Neural cell (in vitro differentiated cells): Measurements from ENCODE around the gene CROCC. TPM values are rescaled to one million over a fixed set of nuclear protein-coding genes. Genes with fewer than 3 reads are reported as not detected.

Source experiments
- H2AFZ ChIP-seq: fragments of 200-600, 300-800 bp; sonication (generic), shearing (Covaris generic); 2 replicates; pipeline ENCODE4 v1.6.0; 2014; ENCODE audit warnings: low read depth, mild to moderate bottlenecking, antibody characterized with exemption, low read length, moderate library complexity
- H3F3A ChIP-seq: fragments of 200-600 bp; shearing (Covaris generic); 2 replicates; pipeline ENCODE4 v1.6.1; 2016; ENCODE audit warnings: mild to moderate bottlenecking, moderate library complexity, mixed read lengths, antibody characterized with exemption, low read length; ENCODE audit not compliant: insufficient read depth, poor library complexity, severe bottlenecking
- H3K27ac ChIP-seq: fragments of 200-600, 300-800 bp; sonication (generic), shearing (Covaris generic); 2 replicates; pipeline ENCODE4 v1.5.1; 2014; ENCODE audit warnings: mild to moderate bottlenecking, low read length, moderate library complexity
- H3K27me3 ChIP-seq: fragments of 300-800, 200-600 bp; sonication (generic), shearing (Covaris generic); 2 replicates; pipeline ENCODE4 v1.6.0; 2014; ENCODE audit warnings: mild to moderate bottlenecking, low read depth, low read length, moderate library complexity; ENCODE audit not compliant: insufficient read depth
- H3K36me3 ChIP-seq: fragments of 300-800, 200-600 bp; sonication (generic), shearing (Covaris generic); 2 replicates; pipeline ENCODE4 v1.5.1; 2014; ENCODE audit warnings: mild to moderate bottlenecking, antibody characterized with exemption, low read length, moderate library complexity; ENCODE audit not compliant: insufficient read depth
- H3K4me2 ChIP-seq: fragments of 300-800, 200-600 bp; sonication (generic), shearing (Covaris generic); 2 replicates; pipeline ENCODE4 v1.6.0; 2014; ENCODE audit warnings: mild to moderate bottlenecking, low read length
- H3K4me3 ChIP-seq: fragments of 300-800, 200-600 bp; sonication (generic), shearing (Covaris generic); 2 replicates; pipeline ENCODE4 v1.5.1; 2014; ENCODE audit warnings: mild to moderate bottlenecking, low read length, moderate library complexity
- H3K79me2 ChIP-seq: fragments of 200-600 bp; shearing (Covaris generic); replicated peaks from 2 replicates; pipeline ENCODE4 v1.6.0; 2014; ENCODE audit warnings: mild to moderate bottlenecking, low read length, moderate library complexity; ENCODE audit not compliant: insufficient read depth
- H3K9ac ChIP-seq: fragments of 300-800, 200-600 bp; sonication (generic), shearing (Covaris generic); 2 replicates; pipeline ENCODE4 v1.6.1; 2016; ENCODE audit warnings: mild to moderate bottlenecking, low read length, mixed read lengths
- H3K9me2 ChIP-seq: fragments of 200-600 bp; shearing (Covaris generic); 2 replicates; pipeline ENCODE4 v1.6.1; 2016; ENCODE audit warnings: mild to moderate bottlenecking, low read length, mixed read lengths; ENCODE audit not compliant: insufficient read depth
- H3K9me3 ChIP-seq: fragments of 200-600, 300-800 bp; sonication (generic), shearing (Covaris generic); 2 replicates; pipeline ENCODE4 v1.6.1; 2016; ENCODE audit warnings: mild to moderate bottlenecking, mixed run types, low read length, moderate library complexity, mixed read lengths
- H4K20me1 ChIP-seq: fragments of 200-600 bp; shearing (Covaris generic); 2 replicates; pipeline ENCODE4 v1.6.1; 2016; ENCODE audit warnings: mild to moderate bottlenecking, mixed run types; ENCODE audit not compliant: insufficient read depth
- EP300 ChIP-seq: fragments of 450-650 bp; conservative IDR thresholded peaks from 2 replicates; pipeline ENCODE4 v1.6.1; 2014; ENCODE audit warnings: antibody characterized with exemption, mild to moderate bottlenecking, moderate library complexity; ENCODE audit not compliant: poor library complexity, severe bottlenecking
- EZH2 ChIP-seq: fragments of 200-600, 300-800 bp; shearing (Covaris generic), sonication (generic); IDR thresholded peaks from 2 replicates; pipeline ENCODE4 v1.6.1; 2014; ENCODE audit warnings: antibody characterized with exemption, low read length, borderline replicate concordance, mild to moderate bottlenecking; ENCODE audit not compliant: insufficient read depth, poor library complexity, severe bottlenecking
- MXI1 ChIP-seq: fragments of 450-650 bp; conservative IDR thresholded peaks from 2 replicates; pipeline ENCODE4 v1.6.1; 2014; ENCODE audit warnings: antibody characterized with exemption, mild to moderate bottlenecking; ENCODE audit not compliant: poor library complexity, severe bottlenecking
- POLR2AphosphoS5 ChIP-seq: IDR thresholded peaks from 2 replicates; pipeline ENCODE4 v1.6.1; 2012
- RAD21 ChIP-seq: fragments of 450-650 bp; conservative IDR thresholded peaks from 2 replicates; pipeline ENCODE4 v1.6.1; 2014; ENCODE audit warnings: antibody characterized with exemption, mild to moderate bottlenecking, moderate library complexity
- SMC3 ChIP-seq: fragments of 450-650 bp; conservative IDR thresholded peaks from 2 replicates; pipeline ENCODE4 v1.6.1; 2014; ENCODE audit warnings: antibody characterized with exemption, mild to moderate bottlenecking, moderate library complexity; ENCODE audit not compliant: poor library complexity
- TAF1 ChIP-seq: IDR thresholded peaks from 2 replicates; pipeline ENCODE4 v1.6.1; 2012; ENCODE audit warnings: low read depth
- polyA plus RNA-seq: library from polyadenylated mRNA; depleted of rRNA; stranded (reverse); fragments of >200 nt; gene quantifications from 2 replicates; pipeline ENCODE4 v1.2.3, GENCODE V29; 2014
- TF ChIP-seq, protein P1 (sequence below): fragments of 450-650 bp; IDR thresholded peaks from 2 replicates; pipeline ENCODE4 v1.5.1; 2014; ENCODE audit warnings: antibody characterized with exemption, mild to moderate bottlenecking, moderate library complexity; ENCODE audit not compliant: poor library complexity, severe bottlenecking
- TF ChIP-seq, protein P2 (sequence below): IDR thresholded peaks from 2 replicates; pipeline ENCODE4 v1.6.1; 2012; ENCODE audit warnings: borderline replicate concordance

Gene CROCC
- polyA plus RNA-seq, 1 donor from 2014 or later = 26.3 TPM

DNA sequence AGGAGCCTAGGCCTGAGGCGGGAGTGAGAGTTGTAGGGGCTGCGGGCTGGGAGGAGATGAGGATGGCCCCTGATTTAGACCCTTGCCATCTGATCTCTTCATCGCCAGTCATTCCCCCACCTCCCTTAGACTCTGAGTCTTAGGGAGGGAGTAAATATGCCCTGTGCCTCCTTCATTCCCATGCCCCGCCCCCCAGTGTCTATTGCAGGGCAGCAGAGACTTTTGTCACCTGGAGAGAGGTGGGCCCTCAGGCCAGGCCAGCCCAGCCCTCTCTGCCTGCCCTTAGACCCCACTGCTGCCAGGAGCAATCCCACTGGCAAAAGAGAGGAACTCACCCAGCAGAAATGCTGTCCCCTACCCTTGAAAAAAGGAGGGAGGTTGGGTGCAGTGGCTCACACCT lies 61.9 kb downstream of the CROCC start:
- TF ChIP-seq MXI1 = no peak
- no peak for TF ChIP-seq EZH2
- TF ChIP-seq, protein P1, sequence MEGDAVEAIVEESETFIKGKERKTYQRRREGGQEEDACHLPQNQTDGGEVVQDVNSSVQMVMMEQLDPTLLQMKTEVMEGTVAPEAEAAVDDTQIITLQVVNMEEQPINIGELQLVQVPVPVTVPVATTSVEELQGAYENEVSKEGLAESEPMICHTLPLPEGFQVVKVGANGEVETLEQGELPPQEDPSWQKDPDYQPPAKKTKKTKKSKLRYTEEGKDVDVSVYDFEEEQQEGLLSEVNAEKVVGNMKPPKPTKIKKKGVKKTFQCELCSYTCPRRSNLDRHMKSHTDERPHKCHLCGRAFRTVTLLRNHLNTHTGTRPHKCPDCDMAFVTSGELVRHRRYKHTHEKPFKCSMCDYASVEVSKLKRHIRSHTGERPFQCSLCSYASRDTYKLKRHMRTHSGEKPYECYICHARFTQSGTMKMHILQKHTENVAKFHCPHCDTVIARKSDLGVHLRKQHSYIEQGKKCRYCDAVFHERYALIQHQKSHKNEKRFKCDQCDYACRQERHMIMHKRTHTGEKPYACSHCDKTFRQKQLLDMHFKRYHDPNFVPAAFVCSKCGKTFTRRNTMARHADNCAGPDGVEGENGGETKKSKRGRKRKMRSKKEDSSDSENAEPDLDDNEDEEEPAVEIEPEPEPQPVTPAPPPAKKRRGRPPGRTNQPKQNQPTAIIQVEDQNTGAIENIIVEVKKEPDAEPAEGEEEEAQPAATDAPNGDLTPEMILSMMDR = no peak
- TF ChIP-seq EP300 = no peak
- no peak for TF ChIP-seq TAF1
- TF ChIP-seq, protein P2, sequence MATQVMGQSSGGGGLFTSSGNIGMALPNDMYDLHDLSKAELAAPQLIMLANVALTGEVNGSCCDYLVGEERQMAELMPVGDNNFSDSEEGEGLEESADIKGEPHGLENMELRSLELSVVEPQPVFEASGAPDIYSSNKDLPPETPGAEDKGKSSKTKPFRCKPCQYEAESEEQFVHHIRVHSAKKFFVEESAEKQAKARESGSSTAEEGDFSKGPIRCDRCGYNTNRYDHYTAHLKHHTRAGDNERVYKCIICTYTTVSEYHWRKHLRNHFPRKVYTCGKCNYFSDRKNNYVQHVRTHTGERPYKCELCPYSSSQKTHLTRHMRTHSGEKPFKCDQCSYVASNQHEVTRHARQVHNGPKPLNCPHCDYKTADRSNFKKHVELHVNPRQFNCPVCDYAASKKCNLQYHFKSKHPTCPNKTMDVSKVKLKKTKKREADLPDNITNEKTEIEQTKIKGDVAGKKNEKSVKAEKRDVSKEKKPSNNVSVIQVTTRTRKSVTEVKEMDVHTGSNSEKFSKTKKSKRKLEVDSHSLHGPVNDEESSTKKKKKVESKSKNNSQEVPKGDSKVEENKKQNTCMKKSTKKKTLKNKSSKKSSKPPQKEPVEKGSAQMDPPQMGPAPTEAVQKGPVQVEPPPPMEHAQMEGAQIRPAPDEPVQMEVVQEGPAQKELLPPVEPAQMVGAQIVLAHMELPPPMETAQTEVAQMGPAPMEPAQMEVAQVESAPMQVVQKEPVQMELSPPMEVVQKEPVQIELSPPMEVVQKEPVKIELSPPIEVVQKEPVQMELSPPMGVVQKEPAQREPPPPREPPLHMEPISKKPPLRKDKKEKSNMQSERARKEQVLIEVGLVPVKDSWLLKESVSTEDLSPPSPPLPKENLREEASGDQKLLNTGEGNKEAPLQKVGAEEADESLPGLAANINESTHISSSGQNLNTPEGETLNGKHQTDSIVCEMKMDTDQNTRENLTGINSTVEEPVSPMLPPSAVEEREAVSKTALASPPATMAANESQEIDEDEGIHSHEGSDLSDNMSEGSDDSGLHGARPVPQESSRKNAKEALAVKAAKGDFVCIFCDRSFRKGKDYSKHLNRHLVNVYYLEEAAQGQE = no peak
- TF ChIP-seq POLR2AphosphoS5 = no peak
- TF ChIP-seq SMC3 = no peak
- no peak for TF ChIP-seq RAD21
- Histone ChIP-seq H3F3A (no peaks in the 10 kb centered on the region), H3K36me3 (no peaks in the 10 kb centered on the region), H3K4me3 (no peak overlapping the region), H3K9ac (no peak overlapping the region), H3K79me2 (peaks cover 4% of the 10 kb centered on the region), H2AFZ (no peak overlapping the region), H3K9me2 (no peaks in the 10 kb centered on the region), H3K4me2 (no peak overlapping the region), H4K20me1 (no peaks in the 10 kb centered on the region), H3K27me3 (peaks cover 4% of the 10 kb centered on the region), H3K27ac (no peak overlapping the region), H3K9me3 (no peaks in the 10 kb centered on the region)

GRCh38 chr1:16984717-16985116 lies 63.0 kb downstream of the CROCC start:
- TF ChIP-seq, protein P1 = no peak
- TF ChIP-seq MXI1 (no peak), EP300 (no peak), EZH2 (no peak), POLR2AphosphoS5 (no peak), TAF1 (no peak), RAD21 (no peak), SMC3 (no peak)
- TF ChIP-seq, protein P2 = no peak
- H3K9me3 ChIP-seq = no peaks in the 10 kb centered on the region
- peaks cover 4% of the 10 kb centered on the region for H3K27me3 ChIP-seq
- H3K27ac ChIP-seq = no peak overlapping the region
- no peaks in the 10 kb centered on the region for H4K20me1 ChIP-seq
- H3K4me3 ChIP-seq = no peak overlapping the region
- H3K79me2 ChIP-seq = peaks cover 4% of the 10 kb centered on the region
- H2AFZ ChIP-seq = no peak overlapping the region
- H3K36me3 ChIP-seq = no peaks in the 10 kb centered on the region
- no peaks in the 10 kb centered on the region for H3K9me2 ChIP-seq
- H3K4me2 ChIP-seq = no peak overlapping the region
- H3F3A ChIP-seq = no peaks in the 10 kb centered on the region
- H3K9ac ChIP-seq = no peak overlapping the region
